Lung (tissue), 12 donors: ENCODE data around the gene FEV. TPM values are rescaled to one million over a fixed set of nuclear protein-coding genes. Genes with fewer than 3 reads are reported as not detected.

Source experiments
- ATAC-seq: fragments of 200-7000 bp; cut with Tn5 transposase; one replicate; pipeline ENCODE4 v1.9.1; 2020; ENCODE audit warnings: moderate number of reproducible peaks; ENCODE audit not compliant: insufficient read depth, low FRiP score
- DNase-seq, 3 donors: peaks; one replicate each; pipeline ENCODE4 v3.0.0-alpha.2; 2013 to 2017
- H3K27ac ChIP-seq, 2 donors: one replicate each; pipeline ENCODE4 v1.5.1; 2013; ENCODE audit warnings: mild to moderate bottlenecking in 2 of 2, moderate library complexity in 2 of 2, control low read depth in 1 of 2, inconsistent platforms in 1 of 2, low read depth in 1 of 2, low read length in 1 of 2
- H3K27me3 ChIP-seq, 3 donors: one replicate each; pipeline ENCODE4 v1.5.1; 2013; ENCODE audit warnings: low read length in 2 of 3; ENCODE audit not compliant: control insufficient read depth in 3 of 3, insufficient read depth in 3 of 3
- H3K36me3 ChIP-seq, 4 donors: one replicate each; pipeline ENCODE4 v1.5.1; 2013; ENCODE audit warnings: low read length in 4 of 4, mild to moderate bottlenecking in 1 of 4, moderate library complexity in 1 of 4; ENCODE audit not compliant: control insufficient read depth in 4 of 4, insufficient read depth in 4 of 4
- H3K4me1 ChIP-seq, 5 donors: one replicate each; pipeline ENCODE4 v1.5.1; 2013; ENCODE audit warnings: low read length in 5 of 5, mild to moderate bottlenecking in 2 of 5, moderate library complexity in 1 of 5; ENCODE audit not compliant: control insufficient read depth in 5 of 5, insufficient read depth in 5 of 5
- H3K4me3 ChIP-seq: one replicate; pipeline ENCODE4 v1.5.1; 2013; ENCODE audit warnings: mild to moderate bottlenecking, control low read depth, moderate library complexity
- H3K9ac ChIP-seq, 2 donors: one replicate each; pipeline ENCODE4 v1.5.1; 2013; ENCODE audit warnings: low read length in 2 of 2, control low read depth in 1 of 2; ENCODE audit not compliant: insufficient read depth in 1 of 2
- H3K9me3 ChIP-seq, 4 donors: one replicate each; pipeline ENCODE4 v1.5.1; 2013; ENCODE audit warnings: low read length in 3 of 4, mild to moderate bottlenecking in 1 of 4, moderate library complexity in 1 of 4; ENCODE audit not compliant: control insufficient read depth in 4 of 4, insufficient read depth in 3 of 4
- CTCF ChIP-seq: IDR thresholded peaks from 2 replicates; pipeline ENCODE4 v1.5.1; 2012; ENCODE audit warnings: mild to moderate bottlenecking; ENCODE audit errors: control extremely low read depth, extremely low read depth
- WGBS, 2 donors: extraction: QIAGEN DNeasy Blood & Tissue Kit; methylation state at CpG; one replicate each; pipeline ENCODE4 v1.1.7; 2013; 5-methylcytosine and 5-hydroxymethylcytosine counted together
- polyA plus RNA-seq, 2 donors: library from polyadenylated mRNA; stranded (reverse); fragments of 200-250 nt; gene quantifications; one replicate each; pipeline ENCODE4 v1.2.1, GENCODE V29; 2013
- total RNA-seq, 2 donors: library from RNA; depleted of rRNA in 1 of 2; stranded (reverse); fragments of >200 nt in 1 of 2; gene quantifications; one replicate each; pipeline ENCODE4 v1.2.1, GENCODE V29; 2014 to 2021
- donor health status: control.
- donor health status: control.
- donor health status: Bipolar disorder and iron deficiency.
- donor health status: healthy.
- donor health status: DM: yes; HTN: yes; CAD: no.

FEV gene
- total and polyA plus RNA-seq, 4 donors: not detected

GRCh38 chr2:218958276-218958675 is 26.7 kb downstream of the FEV start:
- no peaks in the 10 kb centered on the region for H3K36me3 ChIP-seq
- DNase-seq (no peak), ATAC-seq (no peak)
- peaks cover 29 to 62% (median 34%) of the 10 kb centered on the region in 3 donors for H3K27me3 ChIP-seq
- no peak for TF ChIP-seq CTCF
- no peak overlapping the region for H3K4me3 ChIP-seq
- no peak overlapping the region for H3K9ac ChIP-seq
- peaks cover 0 to 8% (median 0%) of the 10 kb centered on the region in 4 donors for H3K9me3 ChIP-seq
- no peak overlapping the region for H3K27ac ChIP-seq
- H3K4me1 ChIP-seq: peaks cover 0 to 14% (median 3%) of the 10 kb centered on the region in 5 donors
- 92 to 100% methylated on average over 1 of the region's 1 CpG for WGBS, 2 donors

- peaks cover 0 to 8% (median 0%) of the 10 kb centered on the region in 4 donors for H3K9me3 ChIP-seq
- no peak overlapping the region for H3K4me3 ChIP-seq
- peaks cover 0 to 8% (median 3%) of the 10 kb centered on the region in 5 donors for H3K4me1 ChIP-seq
- H3K27me3 ChIP-seq: peaks cover 23 to 57% (median 28%) of the 10 kb centered on the region in 3 donors
- TF ChIP-seq CTCF: no peak
- WGBS, 2 donors: 80 to 91% methylated on average over 4 of the region's 4 CpGs
- no peaks in the 10 kb centered on the region for H3K36me3 ChIP-seq
- no peak overlapping the region for H3K9ac ChIP-seq
- no peak for ATAC-seq
- H3K27ac ChIP-seq: no peak overlapping the region
- DNase-seq: no peak
Measured at GRCh38 chr2:218957671-218958070, 27.3 kb downstream of the FEV start.

- peaks cover 11 to 43% (median 17%) of the 10 kb centered on the region in 3 donors for H3K27me3 ChIP-seq
- H3K9ac ChIP-seq: no peak overlapping the region
- no peak overlapping the region for H3K4me3 ChIP-seq
- peaks cover 0 to 7% (median 3%) of the 10 kb centered on the region in 5 donors for H3K4me1 ChIP-seq
- TF ChIP-seq CTCF: no peak
- DNase-seq (no peak), ATAC-seq (no peak)
- H3K36me3 ChIP-seq: no peaks in the 10 kb centered on the region
- no peak overlapping the region for H3K27ac ChIP-seq
- H3K9me3 ChIP-seq: peaks cover 0 to 3% (median under 1%) of the 10 kb centered on the region in 4 donors
- 32 to 69% methylated on average over 1 of the region's 1 CpG for WGBS, 2 donors
Measured at GRCh38 chr2:218956039-218956438, 28.9 kb downstream of the FEV start.
